Heart right ventricle (tissue), 16 donors: ENCODE measurements around the gene REPIN1. TPM values are rescaled to one million over a fixed set of nuclear protein-coding genes. Genes with fewer than 3 reads are reported as not detected.
A peak's percentile ranks its signal among the peaks of the same experiment; 100 is the strongest.

Source experiments
- ATAC-seq, 8 donors: fragments of 200-7000 bp; cut with Tn5 transposase; one replicate each; pipeline ENCODE4 v1.9.1; 2020; ENCODE audit warnings: mild to moderate bottlenecking in 8 of 8, moderate library complexity in 8 of 8, moderate number of reproducible peaks in 1 of 8
- DNase-seq, 2 donors: peaks; one replicate each; pipeline ENCODE4 v3.0.0-alpha.2; 2020
- H3K27ac ChIP-seq, 10 donors: fragments of 200-600 bp; sonication (generic) in 2 of 10; one replicate each; pipeline versions ENCODE4 v1.5.0 to v1.8.0; 2020 to 2022; ENCODE audit warnings: mild to moderate bottlenecking in 3 of 10
- H3K27me3 ChIP-seq, 7 donors: fragments of 200-600 bp; one replicate each; pipeline ENCODE4 v1.8.0; 2021 to 2022; ENCODE audit warnings: mild to moderate bottlenecking in 2 of 7
- H3K36me3 ChIP-seq, 9 donors: fragments of 200-600 bp; sonication (generic) in 1 of 9; one replicate each; pipeline versions ENCODE4 v1.5.0 to v1.8.0; 2020 to 2022; ENCODE audit warnings: mild to moderate bottlenecking in 2 of 9
- H3K4me1 ChIP-seq, 9 donors: fragments of 200-600 bp; sonication (generic) in 1 of 9; one replicate each; pipeline versions ENCODE4 v1.5.0 to v1.8.0; 2020 to 2022; ENCODE audit warnings: mild to moderate bottlenecking in 4 of 9
- H3K4me3 ChIP-seq, 10 donors: fragments of 200-600 bp; sonication (generic) in 2 of 10; one replicate each; pipeline versions ENCODE4 v1.5.0 to v1.8.0; 2020 to 2022; ENCODE audit warnings: mild to moderate bottlenecking in 7 of 10, moderate library complexity in 2 of 10
- H3K9me3 ChIP-seq, 11 donors: fragments of 200-600 bp in 10 of 11; sonication (generic) in 2 of 11; one replicate each; pipeline versions ENCODE4 v1.5.0 to v1.8.0; 2013 to 2022; ENCODE audit warnings: mild to moderate bottlenecking in 2 of 11, control low read depth in 1 of 11, moderate library complexity in 1 of 11
- CTCF ChIP-seq, 9 donors: fragments of 200-600 bp; sonication (generic) in 2 of 9; IDR thresholded peaks; one replicate each; pipeline versions ENCODE4 v1.5.0 to v1.8.0; 2021 to 2022; ENCODE audit warnings: antibody characterized with exemption in 9 of 9, mild to moderate bottlenecking in 5 of 9, moderate library complexity in 1 of 9
- WGBS, 2 donors: extraction: QIAGEN DNeasy Blood & Tissue Kit; methylation state at CpG; one replicate each; pipeline ENCODE4 v1.1.7; 2013; ENCODE audit warnings: inconsistent platforms in 1 of 2; 5-methylcytosine and 5-hydroxymethylcytosine counted together
- intact Hi-C, 10 donors: fragments of 100-400 bp; cut with DNase I; formaldehyde crosslinking; loops; one replicate each; pipeline versions ENCODE4 v1.11.1 to v1.14.2; 2022
- polyA plus RNA-seq, 2 donors: library from polyadenylated mRNA; stranded (reverse); fragments of 200-250 nt; gene quantifications; one replicate each; pipeline ENCODE4 v1.2.3, GENCODE V29; 2013
- total RNA-seq, 10 donors: library from RNA; stranded (reverse); fragmentation: NEBNext Ultra II Directional in 3 of 10; extraction: Animal tissue kit (Norgen Biotek cat#: 25700) in 3 of 10; gene quantifications; one replicate each; pipeline versions ENCODE4 v1.2.1 to v1.2.4, GENCODE V29; 2021 to 2023
- donor health status: Arrhythmogenic right ventricular cardiomyopathy.
- donor health status: ischemic (EF 13 %, LVEDD 7.1; RV severe dilation, severe dysfunction).
- donor health status: healthy with polysubstance abuse.
- donor health status: DM: no; HTN: yes; CAD: no.
- donor health status: DM: no; HTN: no; CAD: no.
- donor health status: ischemic (EF 25% LVEDD 6.9; RV normal size, moderate dysfunction).
- donor health status: ischemic (EF 25% LVEDD 5.7; RV mildly dilated, moderate dysfunction).
- donor health status: healthy.
- donor health status: DM: yes; HTN: yes; CAD: no.
- donor health status: Ischemic cardiomyopathy.
- donor health status: ischemic (EF 35%, LVEDD 5.7; RV mildly dilated, moderate dysfunction).
- donor health status: nonischemic (EF 11% LVEDD 7.7; RV severe dilation, severe dysfunction).
- donor health status: DM: yes; HTN: yes; CAD: no.
- donor health status: PGD.
- donor health status: ischemic (EF 29% LVEDD 5.4; RV normal size, mild dysfunction).
- donor health status: nonischemic (EF 23%, LVEDD 6.1; RV moderate dilation, normal function).

REPIN1 gene
- total and polyA plus RNA-seq, 12 donors: 51.0 to 132 (median 109) TPM

GRCh38 chr7:150334108-150334507 is 34.5 kb upstream of the REPIN1 start:
- WGBS, 2 donors: 91 to 95% methylated on average over 8 of the region's 8 CpGs
- H3K4me3 ChIP-seq: no peak overlapping the region
- peaks cover 0 to 18% (median 0%) of the 10 kb centered on the region in 9 donors for H3K36me3 ChIP-seq
- H3K4me1 ChIP-seq: peaks cover 0 to 7% (median 0%) of the 10 kb centered on the region in 9 donors
- no peak for TF ChIP-seq CTCF (IDR thresholded peaks at IDR 0.05)
- no peaks in the 10 kb centered on the region for H3K9me3 ChIP-seq
- no peaks in the 10 kb centered on the region for H3K27me3 ChIP-seq
- intact Hi-C loops: no loop called here
- DNase-seq (no peak), ATAC-seq (no peak)
- H3K27ac ChIP-seq: no peak overlapping the region

GRCh38 chr7:150335108-150335773 is 33.4 kb upstream of the REPIN1 start:
- peaks cover 0 to 12% (median 8%) of the 10 kb centered on the region in 9 donors for H3K4me1 ChIP-seq
- intact Hi-C loops: no loop called here
- H3K9me3 ChIP-seq: no peaks in the 10 kb centered on the region
- H3K27me3 ChIP-seq: peaks cover 0 to 7% (median 3%) of the 10 kb centered on the region in 7 donors
- peak overlapping the region in 1 of 10 donors; percentile 16 for H3K27ac ChIP-seq
- no peak for TF ChIP-seq CTCF (IDR thresholded peaks at IDR 0.05)
- 52 to 61% methylated on average over 7 of the region's 7 CpGs for WGBS, 2 donors
- peaks cover 0 to 13% (median 0%) of the 10 kb centered on the region in 9 donors for H3K36me3 ChIP-seq
- no peak overlapping the region for H3K4me3 ChIP-seq
- ATAC-seq (no peak), DNase-seq (no peak)

- DNase-seq: no peak
- H3K4me1 ChIP-seq: peaks cover 0 to 17% (median 12%) of the 10 kb centered on the region in 9 donors
- ATAC-seq: no peak
- intact Hi-C loops: no loop called here
- H3K4me3 ChIP-seq: no peak overlapping the region
- H3K27me3 ChIP-seq: peaks cover 0 to 12% (median 7%) of the 10 kb centered on the region in 7 donors
- H3K9me3 ChIP-seq: no peaks in the 10 kb centered on the region
- no peak for TF ChIP-seq CTCF (IDR thresholded peaks at IDR 0.05)
- peak overlapping the region in 1 of 10 donors; percentile 16 for H3K27ac ChIP-seq
- whole genome bisulfite sequencing, 2 donors: 81 to 83% methylated on average over 6 of the region's 6 CpGs
- peaks cover 0 to 8% (median 0%) of the 10 kb centered on the region in 9 donors for H3K36me3 ChIP-seq
Observed at GRCh38 chr7:150335774-150336112, 32.9 kb upstream of the REPIN1 start.

DNA sequence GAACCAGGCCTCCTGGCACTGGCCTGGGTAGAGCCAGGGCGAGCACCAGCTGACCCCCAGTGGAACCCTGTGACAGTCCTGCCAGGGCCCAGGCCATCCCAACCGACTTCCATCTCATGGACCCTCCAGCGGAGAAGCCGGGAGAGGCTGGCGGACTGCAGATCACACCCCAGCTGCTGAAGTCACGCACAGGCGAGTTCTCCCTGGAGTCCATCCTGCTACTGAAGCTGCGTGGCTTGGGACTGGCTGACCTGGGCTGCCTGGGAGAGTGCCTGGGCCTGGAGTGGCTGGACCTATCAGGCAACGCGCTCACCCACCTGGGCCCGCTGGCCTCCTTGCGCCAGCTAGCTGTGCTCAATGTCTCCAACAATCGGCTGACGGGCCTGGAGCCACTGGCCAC is 31.9 kb upstream of the REPIN1 start:
- Histone ChIP-seq H3K4me3 (no peak overlapping the region), H3K9me3 (no peaks in the 10 kb centered on the region), H3K4me1 (peaks cover 0 to 27% (median 19%) of the 10 kb centered on the region in 9 donors), H3K36me3 (peaks cover 0 to 7% (median 0%) of the 10 kb centered on the region in 9 donors), H3K27me3 (peaks cover 0 to 22% (median 17%) of the 10 kb centered on the region in 7 donors), H3K27ac (no peak overlapping the region)
- WGBS, 2 donors: 93 to 96% methylated on average over 14 of the region's 14 CpGs
- no peak for DNase-seq
- intact Hi-C loops: no loop called here
- TF ChIP-seq CTCF (IDR thresholded peaks at IDR 0.05): no peak
- ATAC-seq: no peak
